ENCODE results near the gene ZBED2. TPM values are rescaled to one million over a fixed set of nuclear protein-coding genes. Genes with fewer than 3 reads are reported as not detected.
"Not testable (repeated sequence)": the region's sequence is repeated elsewhere in the genome, so short reads cannot be mapped to it uniquely, and the experiment has no call there.

Gene ZBED2
- total and polyA plus RNA-seq, 2 of the 13 experiments (the other 11 are each of a cell fraction or from before 2014, with no cell fraction given) = 0.04 TPM; not detected in 1

- Histone ChIP-seq H3K4me1 (ENCODE audit: insufficient read depth, low read length) (no peaks in the 10 kb centered on the region), H4K20me1 (ENCODE audit: insufficient read depth, low read length) (no peaks in the 10 kb centered on the region), H3K4me2 (ENCODE audit: low read depth, low read length) (no peak overlapping the region), H3K4me3 (replicated peaks in 1 of 3; ENCODE audit: insufficient read depth in 1 of 3, low read depth in 2 of 3, low read length in 3 of 3) (no peak overlapping the region), H3K36me3 (replicated peaks in 1 of 2; ENCODE audit: control insufficient read depth in 1 of 2, insufficient read depth in 2 of 2, low read length in 2 of 2) (no peaks in the 10 kb centered on the region), H3K9me3 (ENCODE audit: low read length) (no peaks in the 10 kb centered on the region), H3K27ac (ENCODE audit: extremely low read length, insufficient read depth, low read length) (no peak overlapping the region), H3K27me3 (ENCODE audit: control insufficient read depth in 1 of 2, insufficient read depth in 2 of 2, low read length in 2 of 2) (no peaks in the 10 kb centered on the region), H3K9ac (ENCODE audit: insufficient read depth, low read depth, low read length) (no peak overlapping the region), H2AFZ (ENCODE audit: low read length) (no peak overlapping the region), H3K79me2 (ENCODE audit: insufficient read depth, low read length) (no peaks in the 10 kb centered on the region)
- intact Hi-C loops (cut with micrococcal nuclease; ENCODE audit: unreplicated experiment) = no loop called here
- ATAC-seq (no peak), DNase-seq (ENCODE audit: low spot score) (no peak), FAIRE-seq (no peak)
- BruUV-seq (replicated peaks) = no TSS peak
- POLR2A ChIA-PET = no interaction called here
- TF ChIP-seq SMAD3 (CRISPR knock-in tag; IDR thresholded peaks at IDR 0.05) (no peak), POLR2G (IDR thresholded peaks at IDR 0.05; ENCODE audit: low read depth, low read length) (no peak), ZNF234 (CRISPR knock-in tag; conservative IDR thresholded peaks at IDR 0.05) (no peak), USF2 (IDR thresholded peaks at IDR 0.05; ENCODE audit: low read depth, low read length) (no peak), USF2 (CRISPR knock-in tag; IDR thresholded peaks at IDR 0.05; ENCODE audit: borderline replicate concordance) (no peak), CBX2 (IDR thresholded peaks at IDR 0.05; ENCODE audit: low read depth, low read length) (no peak), CBX2 (CRISPR knock-in tag; IDR thresholded peaks at IDR 0.05; ENCODE audit: low read depth) (no peak), NR3C1 (CRISPR knock-in tag; IDR thresholded peaks at IDR 0.05) (no peak), ZBTB42 (CRISPR knock-in tag; IDR thresholded peaks at IDR 0.05) (no peak), PBX3 (CRISPR knock-in tag; IDR thresholded peaks at IDR 0.05; ENCODE audit: borderline replicate concordance) (no peak)
- CTCF ChIA-PET (ENCODE audit: low intra/inter-chr PET ratio, low total read pairs) = no interaction called here
- in situ Hi-C loops (cut with HindIII; ENCODE audit: extremely low pct_ligation_motif_present, low pct_unique_long_range_greater_than_20kb) = no loop called here
- 0% methylated on average over 2 of the region's 2 CpGs for WGBS (ENCODE audit: low lambda C conversion rate)
These were observed 28.3 kb downstream of the ZBED2 start for GRCh38 chr3:111566844-111567243.

GRCh38 chr3:111561902-111562301 lies 33.2 kb downstream of the ZBED2 start:
- H3K27ac ChIP-seq (ENCODE audit: extremely low read length, insufficient read depth, low read length); ATAC-seq; CTCF ChIA-PET (ENCODE audit: low intra/inter-chr PET ratio, low total read pairs); H2AFZ ChIP-seq (ENCODE audit: low read length); H3K4me2 ChIP-seq (ENCODE audit: low read depth, low read length); FAIRE-seq; H4K20me1 ChIP-seq (ENCODE audit: insufficient read depth, low read length); intact Hi-C loops (cut with micrococcal nuclease; ENCODE audit: unreplicated experiment); H3K27me3 ChIP-seq (ENCODE audit: control insufficient read depth in 1 of 2, insufficient read depth in 2 of 2, low read length in 2 of 2); DNase-seq (ENCODE audit: low spot score); H3K4me3 ChIP-seq (replicated peaks in 1 of 3; ENCODE audit: insufficient read depth in 1 of 3, low read depth in 2 of 3, low read length in 3 of 3); H3K9ac ChIP-seq (ENCODE audit: insufficient read depth, low read depth, low read length); POLR2A ChIA-PET; H3K79me2 ChIP-seq (ENCODE audit: insufficient read depth, low read length); H3K36me3 ChIP-seq (replicated peaks in 1 of 2; ENCODE audit: control insufficient read depth in 1 of 2, insufficient read depth in 2 of 2, low read length in 2 of 2); H3K9me3 ChIP-seq (ENCODE audit: low read length); BruUV-seq (replicated peaks); in situ Hi-C loops (cut with HindIII; ENCODE audit: extremely low pct_ligation_motif_present, low pct_unique_long_range_greater_than_20kb); H3K4me1 ChIP-seq (ENCODE audit: insufficient read depth, low read length): not testable (repeated sequence)
- WGBS (ENCODE audit: low lambda C conversion rate) = 83% methylated on average over 14 of the region's 25 CpGs
